Stomach (tissue), 4 donors: Measurements from ENCODE around the gene SH3BGR.

ENCODE experiments used
- EP300 ChIP-seq: sonication (generic); formaldehyde crosslinking; IDR thresholded peaks from one replicate; pipeline ENCODE4 v1.6.1; 2017; ENCODE audit warnings: antibody characterized with exemption
- TF ChIP-seq, protein P1 (sequence below), 7 experiments: fragments of 450-650 bp in 4 of 7; fragments of 200-600 bp in 3 of 7; sonication (generic) in 3 of 7; IDR thresholded peaks; one replicate each; pipeline ENCODE4 v1.5.1; 2016 to 2019; ENCODE audit warnings: antibody characterized with exemption in 7 of 7, control low read depth in 2 of 7, mild to moderate bottlenecking in 1 of 7

DNA sequence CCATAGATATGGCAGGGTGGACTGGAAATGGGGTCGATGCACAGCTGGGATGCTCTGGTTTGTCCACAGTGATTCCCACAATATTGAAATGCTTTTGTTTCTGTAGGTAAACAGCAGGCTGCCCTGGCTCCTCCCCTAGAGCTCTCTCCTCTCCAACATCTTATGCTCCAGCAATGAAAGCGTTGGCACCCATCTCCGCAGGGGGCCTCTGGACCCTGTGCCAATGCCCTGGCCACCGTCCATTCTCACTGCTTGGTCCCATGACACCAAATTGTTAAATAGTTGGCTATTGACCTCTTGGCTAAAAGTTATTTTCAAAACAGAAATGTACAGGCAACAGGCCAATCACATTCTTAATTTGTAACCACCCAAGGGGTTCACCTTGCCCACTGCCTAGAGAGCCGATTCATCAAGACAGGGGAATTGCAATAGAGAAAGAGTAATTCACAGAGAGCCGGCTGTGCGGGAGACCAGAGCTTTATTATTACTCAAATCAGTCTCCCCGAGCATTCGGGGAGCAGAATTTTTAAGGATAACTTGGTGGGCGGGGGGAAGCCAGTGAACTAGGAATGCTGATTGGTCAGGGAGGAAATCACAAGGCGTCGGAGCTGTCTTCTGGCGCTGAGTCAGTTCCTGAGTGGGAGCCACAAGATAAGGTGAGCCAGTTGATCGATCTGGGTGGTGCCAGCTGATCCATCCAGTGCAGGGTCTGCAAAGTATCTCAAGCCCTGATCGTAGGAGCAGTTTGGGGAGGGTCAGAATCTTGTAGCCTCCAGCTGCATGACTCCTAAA lies 84.1 kb downstream of the SH3BGR start:
- TF ChIP-seq, protein P1, sequence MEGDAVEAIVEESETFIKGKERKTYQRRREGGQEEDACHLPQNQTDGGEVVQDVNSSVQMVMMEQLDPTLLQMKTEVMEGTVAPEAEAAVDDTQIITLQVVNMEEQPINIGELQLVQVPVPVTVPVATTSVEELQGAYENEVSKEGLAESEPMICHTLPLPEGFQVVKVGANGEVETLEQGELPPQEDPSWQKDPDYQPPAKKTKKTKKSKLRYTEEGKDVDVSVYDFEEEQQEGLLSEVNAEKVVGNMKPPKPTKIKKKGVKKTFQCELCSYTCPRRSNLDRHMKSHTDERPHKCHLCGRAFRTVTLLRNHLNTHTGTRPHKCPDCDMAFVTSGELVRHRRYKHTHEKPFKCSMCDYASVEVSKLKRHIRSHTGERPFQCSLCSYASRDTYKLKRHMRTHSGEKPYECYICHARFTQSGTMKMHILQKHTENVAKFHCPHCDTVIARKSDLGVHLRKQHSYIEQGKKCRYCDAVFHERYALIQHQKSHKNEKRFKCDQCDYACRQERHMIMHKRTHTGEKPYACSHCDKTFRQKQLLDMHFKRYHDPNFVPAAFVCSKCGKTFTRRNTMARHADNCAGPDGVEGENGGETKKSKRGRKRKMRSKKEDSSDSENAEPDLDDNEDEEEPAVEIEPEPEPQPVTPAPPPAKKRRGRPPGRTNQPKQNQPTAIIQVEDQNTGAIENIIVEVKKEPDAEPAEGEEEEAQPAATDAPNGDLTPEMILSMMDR (IDR thresholded peaks at IDR 0.05), result no peak
- TF ChIP-seq EP300, result no peak
